GM18507 (cell line): Measurements from ENCODE around the gene SEMA5A.

Source experiments
- DNase-seq: peaks from one replicate; pipeline ENCODE4 v3.0.0; 2011; ENCODE audit warnings: low read depth; ENCODE audit not compliant: insufficient read length; ENCODE audit errors: extremely low spot score
- FAIRE-seq: peaks from 2 replicates; lab custom pipeline; 2011; peaks lifted over from hg19 to GRCh38; lab: Jason Lieb, UNC

Gene SEMA5A

DNA sequence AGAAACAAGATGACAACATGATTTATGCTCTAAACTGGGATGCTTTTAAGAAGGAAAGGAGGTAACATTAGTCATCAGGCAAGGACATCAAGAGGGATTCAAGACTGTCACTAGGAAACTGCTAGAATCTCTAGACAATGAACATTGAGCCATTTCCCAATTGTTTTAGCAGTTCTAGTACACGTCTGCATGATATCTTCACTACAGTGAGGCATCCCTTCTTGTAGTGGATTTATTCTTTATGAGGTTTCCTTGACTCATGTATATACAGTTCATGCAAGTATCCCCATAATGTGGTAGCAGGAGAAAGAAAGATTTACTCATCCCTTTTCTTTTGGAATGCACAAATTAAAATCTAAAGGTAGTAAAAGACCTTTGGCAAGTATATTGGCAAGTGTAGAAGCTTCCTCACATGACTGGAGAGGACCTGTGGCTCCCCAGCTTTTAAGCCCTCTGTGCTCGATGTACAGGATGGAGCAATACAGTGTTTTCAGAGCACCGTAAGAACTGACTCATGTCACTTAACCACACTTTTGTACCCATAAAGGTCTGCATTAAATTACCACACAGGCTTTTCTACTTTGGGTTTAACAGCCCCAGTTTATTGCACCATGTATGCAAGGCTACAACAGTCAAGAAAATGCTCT, 335.9 kb downstream of the SEMA5A start:
- no peak for DNase-seq
- no peak for FAIRE-seq

DNA sequence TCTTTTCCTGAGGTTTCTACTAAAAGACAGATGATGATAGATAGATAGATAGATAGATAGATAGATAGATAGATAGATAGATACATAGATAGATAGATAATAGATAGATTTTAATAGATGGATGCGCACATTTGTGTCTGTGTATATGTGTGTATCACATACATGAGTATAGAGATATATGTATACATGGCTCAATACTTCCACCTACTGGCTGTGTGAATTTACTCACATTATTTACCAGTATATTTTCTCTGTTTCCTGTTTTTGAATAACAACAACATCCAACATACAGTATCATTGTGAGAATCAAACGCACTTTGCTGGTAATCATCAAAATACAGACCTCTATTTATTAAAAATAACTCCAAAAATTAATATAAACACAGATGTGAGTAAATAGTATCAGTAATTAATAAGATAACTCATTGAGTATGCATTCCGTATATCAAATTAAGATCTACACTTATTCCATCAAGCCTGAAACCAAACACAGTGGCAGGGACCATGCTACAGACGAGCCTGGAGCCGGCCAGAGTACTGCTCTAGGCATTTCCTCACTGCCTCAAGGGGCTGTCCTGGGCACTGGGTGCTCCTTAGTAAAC, 338.0 kb downstream of the SEMA5A start:
- DNase-seq = no peak
- peak; percentile 21 for FAIRE-seq

DNA sequence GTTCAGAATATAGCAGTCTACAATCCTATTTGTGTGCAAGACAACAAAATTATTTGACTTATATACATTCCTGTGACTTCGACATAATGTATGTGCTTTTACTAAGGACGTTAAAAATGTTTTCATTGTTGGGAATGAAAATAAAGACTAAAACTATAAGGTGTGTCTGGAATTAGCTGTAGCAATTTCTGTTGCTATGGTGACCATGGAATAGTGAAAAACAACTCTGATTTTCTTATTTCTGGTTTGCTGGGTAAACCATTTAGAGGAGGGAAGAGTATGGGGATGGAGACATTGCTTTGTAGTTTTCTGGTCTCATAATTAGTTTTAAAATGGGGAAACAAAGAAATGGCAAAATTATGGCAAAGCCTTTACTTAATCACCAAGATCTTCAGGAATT, 343.2 kb downstream of the SEMA5A start:
- DNase-seq (no peak), FAIRE-seq (no peak)

- no peak for FAIRE-seq
- no peak for DNase-seq
Measured at GRCh38 chr5:9201761-9202160, 344.1 kb downstream of the SEMA5A start.

- no peak for FAIRE-seq
- DNase-seq = no peak
Measured at GRCh38 chr5:9201011-9201410, 344.9 kb downstream of the SEMA5A start.

GRCh38 chr5:9198394-9198793, 347.5 kb downstream of the SEMA5A start:
- FAIRE-seq = no peak

DNA sequence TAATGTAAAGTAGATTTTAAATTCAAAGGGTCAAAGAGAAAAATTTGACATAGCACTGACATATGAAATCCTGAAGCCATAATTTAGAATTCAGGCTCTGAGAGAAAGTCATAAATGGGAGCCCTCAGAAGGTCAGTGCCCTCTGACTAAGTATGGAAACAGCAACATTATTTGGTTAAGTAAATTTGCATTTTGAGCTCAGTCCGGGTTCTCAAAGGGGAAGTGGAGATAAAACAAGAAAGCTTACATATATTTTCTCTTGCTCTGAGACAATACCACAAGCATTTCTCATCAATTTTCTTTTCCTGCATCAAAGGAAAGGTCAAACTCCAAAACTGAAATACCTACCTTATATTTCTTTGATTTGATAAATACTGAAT, 348.0 kb downstream of the SEMA5A start:
- FAIRE-seq (peak; percentile 29), DNase-seq (no peak)

More at GRCh38 chr5:9198394-9198793, 347.5 kb downstream of the SEMA5A start:
- DNase-seq = no peak

- DNase-seq = no peak
- FAIRE-seq = no peak
Measured at GRCh38 chr5:9196403-9197227, 349.3 kb downstream of the SEMA5A start.

GRCh38 chr5:9194509-9194908, 351.4 kb downstream of the SEMA5A start:
- no peak for DNase-seq
- FAIRE-seq = no peak

DNA sequence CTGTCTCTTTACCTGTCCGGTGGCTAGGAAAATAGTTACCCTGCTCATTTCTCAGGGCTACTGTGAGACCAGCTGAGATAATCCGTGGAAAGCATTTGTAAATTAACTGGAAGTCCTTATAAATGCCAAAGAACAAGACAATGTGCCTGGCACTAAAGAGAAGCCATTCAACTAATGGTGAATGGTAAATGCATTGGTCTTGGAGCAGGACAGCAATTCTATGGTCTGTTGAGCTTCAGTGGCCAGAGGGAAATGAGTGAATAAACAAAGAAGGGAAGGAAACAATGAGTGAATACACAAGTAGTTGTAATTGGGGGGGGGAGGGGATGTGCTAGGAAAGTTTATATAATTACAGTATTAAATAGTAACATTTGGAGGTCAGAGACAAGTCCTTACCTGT, 353.6 kb downstream of the SEMA5A start:
- FAIRE-seq = no peak
- no peak for DNase-seq

- FAIRE-seq (no peak), DNase-seq (no peak)
Measured at GRCh38 chr5:9189681-9190080, 356.2 kb downstream of the SEMA5A start.

DNA sequence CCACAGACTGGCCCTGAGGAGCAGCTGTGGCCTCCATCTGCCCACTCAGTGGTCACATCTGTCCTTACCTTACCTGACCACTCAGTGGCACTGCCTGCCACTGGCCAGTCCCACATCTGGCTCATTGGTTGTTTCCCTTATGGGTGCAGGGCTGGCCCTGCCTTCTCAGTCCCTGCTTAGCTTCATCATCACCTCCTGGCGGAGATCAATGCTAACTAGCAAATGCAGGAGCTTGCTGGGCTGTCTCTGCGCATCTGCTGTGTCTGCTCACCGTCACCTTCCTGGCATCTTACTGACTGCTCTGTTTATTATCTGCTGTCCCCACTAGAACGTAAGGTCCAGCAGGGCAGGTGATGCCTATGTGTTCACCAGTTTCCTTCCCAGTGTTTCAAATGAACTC, 356.9 kb downstream of the SEMA5A start:
- DNase-seq = no peak
- FAIRE-seq = no peak

- DNase-seq (no peak), FAIRE-seq (no peak)
Measured at GRCh38 chr5:9188131-9188530, 357.7 kb downstream of the SEMA5A start.

GRCh38 chr5:9187614-9188013, 358.3 kb downstream of the SEMA5A start:
- FAIRE-seq (no peak), DNase-seq (no peak)

GRCh38 chr5:9186069-9186468, 359.8 kb downstream of the SEMA5A start:
- FAIRE-seq (no peak), DNase-seq (no peak)

DNA sequence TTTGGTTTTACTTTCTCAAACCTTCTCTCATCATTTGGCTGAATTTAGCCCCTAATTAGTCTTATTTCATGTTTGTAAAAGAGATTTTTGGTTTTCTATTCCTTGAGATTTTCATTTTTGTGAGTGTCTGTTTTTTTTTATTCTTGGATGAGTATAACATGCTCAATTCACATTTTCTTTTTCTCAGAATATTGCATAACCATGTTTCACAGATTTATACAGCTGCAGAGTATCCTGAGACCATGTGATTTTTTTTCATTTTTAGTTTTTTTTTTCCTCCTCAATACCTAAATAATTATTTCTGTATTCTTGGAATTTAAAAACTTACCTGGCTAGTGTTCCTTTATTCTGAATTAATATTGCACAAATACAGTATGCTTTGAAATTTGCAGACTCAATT, 361.9 kb downstream of the SEMA5A start:
- DNase-seq (no peak), FAIRE-seq (no peak)

GRCh38 chr5:9182899-9183695, 362.8 kb downstream of the SEMA5A start:
- DNase-seq (no peak), FAIRE-seq (no peak)

DNA sequence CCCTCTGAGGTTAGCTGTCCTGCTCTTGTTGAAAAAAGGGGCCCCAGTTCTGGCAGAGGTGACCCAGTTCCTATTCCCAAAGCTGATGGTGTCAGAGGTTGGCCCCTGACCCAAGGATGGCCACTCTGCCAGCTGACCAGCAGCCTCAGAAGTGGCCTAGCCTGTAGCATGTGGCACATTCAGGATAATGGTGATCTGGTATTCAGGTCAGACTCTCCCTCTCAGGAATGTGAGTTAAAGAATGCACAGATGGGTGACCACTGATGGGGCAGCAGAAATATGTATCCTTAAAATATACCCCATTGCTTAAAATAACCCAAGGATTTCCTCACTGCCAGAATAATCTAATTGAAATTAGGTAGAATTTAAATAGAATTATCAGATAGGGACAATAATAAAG, 369.2 kb downstream of the SEMA5A start:
- FAIRE-seq = no peak

GRCh38 chr5:9174446-9174845, 371.4 kb downstream of the SEMA5A start:
- FAIRE-seq (no peak), DNase-seq (no peak)

More for the DNA sequence above, 369.2 kb downstream of the SEMA5A start:
- no peak for DNase-seq
